HCT116 (cell line): ENCODE results near the gene WDR64. TPM values are rescaled to one million over a fixed set of nuclear protein-coding genes. Genes with fewer than 3 reads are reported as not detected.

Source experiments
- ATAC-seq: fragments of 200-7000 bp; cut with Tn5 transposase; 2 replicates; pipeline ENCODE4 v1.9.1; 2020; ENCODE audit warnings: mild to moderate bottlenecking, moderate library complexity
- BruUV-seq: library from RNA; stranded (reverse); fragments of 400-500 nt; replicated peaks from 2 replicates; lab custom pipeline; 2021; lab: Mats Ljungman, UMichigan
- CTCF ChIA-PET: fragments of 300-600 bp; sonication (Branson Sonifier 250); formaldehyde crosslinking; loops from one replicate; lab custom pipeline; 2021; ENCODE audit warnings: antibody characterized with exemption; lab: Charles Lee
- POLR2A ChIA-PET: fragments of 300-600, 350-600 bp; sonication (Branson Sonifier 250); formaldehyde crosslinking; loops from one replicate; lab custom pipeline; 2021; ENCODE audit warnings: antibody characterized with exemption; lab: Charles Lee
- RAD21 ChIA-PET, 2 experiments: fragments of 300-600 bp; sonication (Branson Sonifier 250); formaldehyde crosslinking; loops; one replicate each; lab custom pipeline; 2023; ENCODE audit warnings: low total read pairs in 2 of 2; ENCODE audit not compliant: uncharacterized antibody in 2 of 2, unreplicated experiment in 2 of 2, low non-redundant PET in 1 of 2; lab: Charles Lee
- DNase-seq: peaks from one replicate; pipeline ENCODE4 v3.0.0-alpha.2; 2010; ENCODE audit warnings: low read depth, low spot score
- H2AFZ ChIP-seq: fragments of 200-600 bp; shearing (Covaris generic), sonication (generic); 2 replicates; pipeline ENCODE4 v1.6.1; 2017; ENCODE audit warnings: low read depth, mixed run types, mixed read lengths, antibody characterized with exemption, low read length; ENCODE audit not compliant: poor library complexity, severe bottlenecking
- H3K27ac ChIP-seq: 2 replicates; pipeline ENCODE4 v1.5.1; 2012; ENCODE audit warnings: low read depth, low read length
- H3K27me3 ChIP-seq: fragments of 200-600 bp; sonication (generic); 2 replicates; pipeline ENCODE4 v1.6.1; 2016; ENCODE audit warnings: mixed run types, low read length, mixed read lengths; ENCODE audit not compliant: insufficient read depth
- H3K36me3 ChIP-seq, 2 experiments: fragments of 200-500 bp in 1 of 2; fragments of 200-600 bp in 1 of 2; sonication (Bioruptor generic) in 1 of 2; sonication (generic) in 1 of 2; 2 replicates each; pipeline versions ENCODE4 v1.5.1 to v1.6.1; 2014 to 2016; ENCODE audit warnings: low read length in 2 of 2, inconsistent platforms in 1 of 2, mixed read lengths in 1 of 2, mixed run types in 1 of 2; ENCODE audit not compliant: insufficient read depth in 2 of 2, control insufficient read depth in 1 of 2
- H3K4me1 ChIP-seq, 2 experiments: fragments of 200-600 bp in 1 of 2; sonication (generic) in 1 of 2; 2 replicates each; pipeline versions ENCODE4 v1.5.1 to v1.6.1; 2012 to 2017; ENCODE audit warnings: low read length in 2 of 2, inconsistent platforms in 1 of 2, mild to moderate bottlenecking in 1 of 2, mixed read lengths in 1 of 2, mixed run types in 1 of 2, moderate library complexity in 1 of 2; ENCODE audit not compliant: insufficient read depth in 2 of 2, control insufficient read depth in 1 of 2
- H3K4me2 ChIP-seq: fragments of 200-600 bp; sonication (generic); 2 replicates; pipeline ENCODE4 v1.6.1; 2017; ENCODE audit warnings: mixed run types, low read length, mixed read lengths
- H3K4me3 ChIP-seq, 2 experiments: fragments of 200-600 bp in 1 of 2; sonication (generic) in 1 of 2; replicated peaks in 1 of 2; 2 replicates each; pipeline ENCODE4 v1.5.1; 2011 to 2016; ENCODE audit warnings: low read length in 2 of 2, control low read depth in 1 of 2, low read depth in 1 of 2, mild to moderate bottlenecking in 1 of 2, mixed read lengths in 1 of 2, mixed run types in 1 of 2
- H3K79me2 ChIP-seq: fragments of 200-600 bp; sonication (generic); 2 replicates; pipeline ENCODE4 v1.6.1; 2017; ENCODE audit warnings: mild to moderate bottlenecking, mixed run types, low read length, moderate library complexity, mixed read lengths; ENCODE audit not compliant: insufficient read depth
- H3K9ac ChIP-seq: fragments of 200-600 bp; sonication (generic); 2 replicates; pipeline ENCODE4 v1.6.1; 2016; ENCODE audit warnings: low read length, mixed read lengths
- H3K9me2 ChIP-seq: fragments of 200-600 bp; sonication (generic), shearing (Covaris generic); 2 replicates; pipeline ENCODE4 v1.6.1; 2017; ENCODE audit warnings: mixed run types, mild to moderate bottlenecking, moderate library complexity; ENCODE audit not compliant: insufficient read depth
- H3K9me3 ChIP-seq, 2 experiments: fragments of 200-500 bp in 1 of 2; fragments of 200-600 bp in 1 of 2; sonication (Bioruptor generic) in 1 of 2; sonication (generic) in 1 of 2; 2 replicates each; pipeline ENCODE4 v1.6.1; 2014 to 2017; ENCODE audit warnings: low read length in 2 of 2, mixed read lengths in 2 of 2, inconsistent platforms in 1 of 2, low read depth in 1 of 2, mild to moderate bottlenecking in 1 of 2, mixed run types in 1 of 2, moderate library complexity in 1 of 2; ENCODE audit not compliant: control insufficient read depth in 1 of 2, insufficient read depth in 1 of 2
- H4K20me1 ChIP-seq: fragments of 200-600 bp; sonication (generic), shearing (Covaris generic); 2 replicates; pipeline ENCODE4 v1.6.1; 2017; ENCODE audit warnings: mixed run types, mild to moderate bottlenecking, moderate library complexity; ENCODE audit not compliant: insufficient read depth
- CBX3 ChIP-seq: IDR thresholded peaks from 2 replicates; pipeline ENCODE4 v1.6.1; 2012; ENCODE audit warnings: low read depth
- EGR1 ChIP-seq: IDR thresholded peaks from 2 replicates; pipeline ENCODE4 v1.6.1; 2012; ENCODE audit warnings: low read depth
- EZH2 ChIP-seq: fragments of 200-600 bp; sonication (generic); IDR thresholded peaks from 2 replicates; pipeline ENCODE4 v1.6.1; 2017; ENCODE audit warnings: antibody characterized with exemption, mixed run types
- FOSL1 ChIP-seq: IDR thresholded peaks from 2 replicates; pipeline ENCODE4 v1.6.1; 2012; ENCODE audit warnings: low read depth
- JUND ChIP-seq: IDR thresholded peaks from 2 replicates; pipeline ENCODE4 v1.6.1; 2012
- RAD21 ChIP-seq: IDR thresholded peaks from 2 replicates; pipeline ENCODE4 v1.6.1; 2012; ENCODE audit warnings: low read depth, mild to moderate bottlenecking
- REST ChIP-seq: IDR thresholded peaks from 2 replicates; pipeline ENCODE4 v1.6.1; 2012; ENCODE audit warnings: low read depth
- SIN3A ChIP-seq: IDR thresholded peaks from 2 replicates; pipeline ENCODE4 v1.6.1; 2012; ENCODE audit warnings: low read depth
- SRF ChIP-seq: IDR thresholded peaks from 2 replicates; pipeline ENCODE4 v1.6.1; 2012; ENCODE audit warnings: low read depth
- TCF7L2 ChIP-seq: IDR thresholded peaks from 2 replicates; pipeline ENCODE4 v1.7.0; 2011; ENCODE audit warnings: borderline replicate concordance, inconsistent platforms; ENCODE audit not compliant: insufficient read depth, insufficient read length; ENCODE audit errors: extremely low read depth
- YY1 ChIP-seq: IDR thresholded peaks from 2 replicates; pipeline ENCODE4 v1.6.1; 2011; ENCODE audit warnings: low read length, low read depth, moderate library complexity, mild to moderate bottlenecking; ENCODE audit not compliant: insufficient replicate concordance; ENCODE audit errors: extremely low read depth
- ZFX ChIP-seq: fragments of 450-650 bp; IDR thresholded peaks from 2 replicates; pipeline ENCODE4 v1.6.1; 2017
- intact Hi-C: fragments of 100-400 bp; cut with micrococcal nuclease; formaldehyde crosslinking; loops from 2 replicates; pipeline ENCODE4 v1.10.0; 2022
- total RNA-seq: library from RNA; stranded (reverse); gene quantifications from one replicate; pipeline ENCODE4 v1.2.1, GENCODE V29; 2021; ENCODE audit not compliant: unreplicated experiment

The WDR64 gene
- total RNA-seq, 1 experiment from 2014 or later: not detected

GRCh38 chr1:241744591-241744990 is 92.5 kb downstream of the WDR64 start:
- Histone ChIP-seq H3K9me3 (no peaks in the 10 kb centered on the region), H4K20me1 (no peaks in the 10 kb centered on the region), H2AFZ (no peak overlapping the region), H3K79me2 (no peaks in the 10 kb centered on the region), H3K27ac (no peak overlapping the region), H3K36me3 (no peaks in the 10 kb centered on the region), H3K4me3 (no peak overlapping the region), H3K9ac (no peak overlapping the region), H3K4me1 (no peaks in the 10 kb centered on the region), H3K4me2 (no peak overlapping the region), H3K27me3 (no peaks in the 10 kb centered on the region), H3K9me2 (no peaks in the 10 kb centered on the region)
- TF ChIP-seq EGR1: no peak
- TF ChIP-seq JUND: no peak
- TF ChIP-seq ZFX: no peak
- no peak for TF ChIP-seq REST
- no TSS peak for BruUV-seq
- RAD21 ChIA-PET: no interaction called here
- no peak for ATAC-seq
- no peak for DNase-seq
- POLR2A ChIA-PET: no interaction called here
- CTCF ChIA-PET: no interaction called here
- intact Hi-C loops: no loop called here

- POLR2A ChIA-PET: no interaction called here
- no peak overlapping the region for H3K4me2 ChIP-seq
- no peak overlapping the region for H2AFZ ChIP-seq
- H3K4me1 ChIP-seq: no peaks in the 10 kb centered on the region
- BruUV-seq: no TSS peak
- CTCF ChIA-PET: no interaction called here
- no peaks in the 10 kb centered on the region for H4K20me1 ChIP-seq
- ATAC-seq (no peak), DNase-seq (no peak)
- H3K4me3 ChIP-seq: no peak overlapping the region
- no peaks in the 10 kb centered on the region for H3K36me3 ChIP-seq
- H3K27ac ChIP-seq: no peak overlapping the region
- no peaks in the 10 kb centered on the region for H3K79me2 ChIP-seq
- no peaks in the 10 kb centered on the region for H3K9me2 ChIP-seq
- no peak overlapping the region for H3K9ac ChIP-seq
- RAD21 ChIA-PET: no interaction called here
- H3K27me3 ChIP-seq: no peaks in the 10 kb centered on the region
- intact Hi-C loops: no loop called here
- H3K9me3 ChIP-seq: no peaks in the 10 kb centered on the region
- no peak for TF ChIP-seq SRF
- TF ChIP-seq TCF7L2: no peak
- TF ChIP-seq EZH2: no peak
- no peak for TF ChIP-seq CBX3
- TF ChIP-seq REST: no peak
- TF ChIP-seq YY1: no peak
- no peak for TF ChIP-seq JUND
- TF ChIP-seq FOSL1: no peak
- no peak for TF ChIP-seq SIN3A
- TF ChIP-seq EGR1: no peak
- TF ChIP-seq RAD21: no peak
These were observed 95.9 kb downstream of the WDR64 start for GRCh38 chr1:241747992-241748391.
